Uterus (tissue), 2 donors: ENCODE measurements around the gene ACOT13.

Experiments used
- CTCF ChIP-seq, 4 experiments: fragments of 200-600 bp in 2 of 4; fragments of 450-650 bp in 2 of 4; sonication (generic) in 2 of 4; IDR thresholded peaks; one replicate each; pipeline ENCODE4 v1.5.1; 2016 to 2019; ENCODE audit warnings: antibody characterized with exemption in 4 of 4, mild to moderate bottlenecking in 2 of 4, moderate library complexity in 1 of 4
- POLR2A ChIP-seq, 2 donors: fragments of 450-650 bp; IDR thresholded peaks; one replicate each; pipeline ENCODE4 v1.6.1; 2016; ENCODE audit warnings: antibody characterized with exemption in 2 of 2, mild to moderate bottlenecking in 1 of 2, moderate library complexity in 1 of 2

- TF ChIP-seq CTCF (IDR thresholded peaks at IDR 0.05) (no peak), POLR2A (IDR thresholded peaks at IDR 0.05) (no peak)
These were observed 37.6 kb downstream of the ACOT13 start for GRCh38 chr6:24704468-24704867.
